Kidney (tissue), 14 donors: Measurements from ENCODE around the gene POLDIP3. TPM values are rescaled to one million over a fixed set of nuclear protein-coding genes. Genes with fewer than 3 reads are reported as not detected.
"Not testable (repeated sequence)": the region's sequence is repeated elsewhere in the genome, so short reads cannot be mapped to it uniquely, and the experiment has no call there.

Source experiments
- DNase-seq, 5 donors: peaks; one replicate each; pipeline ENCODE4 v3.0.0-alpha.2; 2013 to 2020
- FAIRE-seq: peaks from 2 replicates; lab custom pipeline; 2012; peaks lifted over from hg19 to GRCh38; lab: Jason Lieb, UNC
- H3K27ac ChIP-seq, 2 donors: one replicate each; pipeline ENCODE4 v1.7.0; 2013; ENCODE audit warnings: low read depth in 2 of 2, low read length in 2 of 2, inconsistent platforms in 1 of 2
- H3K27me3 ChIP-seq: one replicate; pipeline ENCODE4 v1.7.1; 2013; ENCODE audit warnings: low read length, inconsistent platforms; ENCODE audit not compliant: control insufficient read depth, insufficient read depth
- H3K36me3 ChIP-seq, 3 donors: one replicate each; pipeline versions ENCODE4 v1.7.0 to v1.7.1; 2013; ENCODE audit warnings: low read length in 3 of 3, control low read depth in 1 of 3, inconsistent platforms in 1 of 3; ENCODE audit not compliant: insufficient read depth in 3 of 3, control insufficient read depth in 2 of 3
- H3K4me1 ChIP-seq, 3 donors: one replicate each; pipeline versions ENCODE4 v1.7.0 to v1.7.1; 2013; ENCODE audit warnings: low read length in 3 of 3, inconsistent platforms in 1 of 3, low read depth in 1 of 3; ENCODE audit not compliant: control insufficient read depth in 2 of 3, insufficient read depth in 2 of 3
- H3K4me3 ChIP-seq, 3 donors: one replicate each; pipeline versions ENCODE4 v1.7.0 to v1.8.1; 2013; ENCODE audit warnings: low read length in 3 of 3, control low read depth in 1 of 3, inconsistent platforms in 1 of 3
- H3K9ac ChIP-seq, 3 donors: one replicate each; pipeline versions ENCODE4 v1.7.0 to v1.7.1; 2013; ENCODE audit warnings: low read length in 3 of 3, control low read depth in 1 of 3, inconsistent platforms in 1 of 3
- H3K9me3 ChIP-seq, 3 donors: one replicate each; pipeline versions ENCODE4 v1.7.0 to v1.7.1; 2013; ENCODE audit warnings: low read length in 3 of 3, control low read depth in 1 of 3, inconsistent platforms in 1 of 3; ENCODE audit not compliant: control insufficient read depth in 2 of 3, insufficient read depth in 1 of 3
- CTCF ChIP-seq: IDR thresholded peaks from 3 replicates; pipeline ENCODE4 v1.5.1; 2012; ENCODE audit warnings: mild to moderate bottlenecking, moderate library complexity, borderline replicate concordance; ENCODE audit not compliant: insufficient read depth; ENCODE audit errors: extremely low read depth
- intact Hi-C: fragments of 100-400 bp; cut with DNase I; formaldehyde crosslinking; loops from one replicate; pipeline ENCODE4 v1.11.1; 2022
- polyA plus RNA-seq: library from polyadenylated mRNA; stranded (reverse); fragments of 350-450 nt; fragmentation: Illumina TruSeq; extraction: RNeasy Lipid Tissue Mini Kit (QIAGEN cat#74804); gene quantifications from one replicate; pipeline ENCODE4 v1.2.3, GENCODE V29; 2014; ENCODE audit warnings: low read depth, low replicate concordance; ENCODE audit not compliant: insufficient read depth
- total RNA-seq: library from RNA; stranded (reverse); fragmentation: NEBNext Ultra II Directional; extraction: Animal tissue kit (Norgen Biotek cat#: 25700); gene quantifications from one replicate; pipeline ENCODE4 v1.2.1, GENCODE V29; 2021
- donor health status: control.
- donor health status: control.
- donor health status: control.
- donor health status: control.
- donor health status: control.
- donor health status: DM: yes; HTN: yes; CAD: no.
- donor health status: Normal renal cell carcinoma (clear cell type).

POLDIP3 gene
- total and polyA plus RNA-seq, 2 donors from 2014 or later: 44.1 to 67.9 TPM

- intact Hi-C loops: no loop called here
- no peak for TF ChIP-seq CTCF
- peaks cover 3 to 39% (median 19%) of the 10 kb centered on the region in 3 donors for H3K36me3 ChIP-seq
- H3K27ac ChIP-seq: no peak overlapping the region
- H3K4me3 ChIP-seq: peak overlapping the region; percentile 61 to 70 (median 64)
- H3K9ac ChIP-seq: peak overlapping the region in 2 of 3 donors; percentile 46 to 61
- no peak for FAIRE-seq
- H3K9me3 ChIP-seq: no peaks in the 10 kb centered on the region
- peak; percentile 85 to 94 (median 91) for DNase-seq
- H3K4me1 ChIP-seq: no peaks in the 10 kb centered on the region
- no peaks in the 10 kb centered on the region for H3K27me3 ChIP-seq
These were observed 32.6 kb downstream of the POLDIP3 start for GRCh38 chr22:42581762-42582716.

GRCh38 chr22:42581194-42581761 is 33.4 kb downstream of the POLDIP3 start:
- intact Hi-C loops, FAIRE-seq, H3K27ac ChIP-seq, DNase-seq, H3K4me1 ChIP-seq, H3K9me3 ChIP-seq, H3K27me3 ChIP-seq: not testable (repeated sequence)
- H3K36me3 ChIP-seq: peaks cover 0 to 32% (median 14%) of the 10 kb centered on the region in 3 donors
- H3K9ac ChIP-seq: peak overlapping the region in 2 of 3 donors; percentile 46 to 47
- H3K4me3 ChIP-seq: peak overlapping the region; percentile 61 to 70 (median 64)

DNA sequence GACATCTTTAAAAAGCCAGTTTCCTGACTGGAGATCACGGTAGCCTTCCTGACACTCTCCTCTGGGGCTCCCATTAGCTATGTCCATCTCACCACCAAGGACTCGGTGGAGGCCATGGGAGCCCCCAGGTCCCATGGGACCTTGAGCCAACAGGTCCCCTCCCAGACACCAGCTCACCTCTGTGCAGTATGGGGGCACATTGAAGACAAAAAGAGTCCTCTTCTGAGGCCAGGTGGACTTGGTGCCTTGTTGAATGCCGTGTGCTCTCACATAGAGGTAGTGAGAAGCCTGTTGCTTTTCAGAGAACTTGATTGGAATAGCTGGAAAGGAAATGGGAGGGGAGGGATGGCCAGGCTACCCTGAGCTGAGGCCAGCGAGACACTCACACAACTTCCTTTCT is 34.6 kb downstream of the POLDIP3 start:
- intact Hi-C loops, H3K27ac ChIP-seq, H3K27me3 ChIP-seq, H3K9ac ChIP-seq, H3K9me3 ChIP-seq, FAIRE-seq, H3K4me1 ChIP-seq, H3K4me3 ChIP-seq: not testable (repeated sequence)
- DNase-seq: peak in 1 of 5 donors; percentile 7
- H3K36me3 ChIP-seq: peaks cover 0 to 21% (median 7%) of the 10 kb centered on the region in 3 donors

- Histone ChIP-seq H3K27me3 (no peaks in the 10 kb centered on the region), H3K4me1 (no peaks in the 10 kb centered on the region), H3K36me3 (peaks cover 0 to under 1% (median 0%) of the 10 kb centered on the region in 3 donors), H3K4me3 (no peak overlapping the region), H3K27ac (no peak overlapping the region), H3K9me3 (no peaks in the 10 kb centered on the region), H3K9ac (no peak overlapping the region)
- FAIRE-seq (no peak), DNase-seq (peak in 1 of 5 donors; percentile 54)
- intact Hi-C loops: no loop called here
- no peak for TF ChIP-seq CTCF
These were observed 37.0 kb downstream of the POLDIP3 start for GRCh38 chr22:42577623-42578240.

DNA sequence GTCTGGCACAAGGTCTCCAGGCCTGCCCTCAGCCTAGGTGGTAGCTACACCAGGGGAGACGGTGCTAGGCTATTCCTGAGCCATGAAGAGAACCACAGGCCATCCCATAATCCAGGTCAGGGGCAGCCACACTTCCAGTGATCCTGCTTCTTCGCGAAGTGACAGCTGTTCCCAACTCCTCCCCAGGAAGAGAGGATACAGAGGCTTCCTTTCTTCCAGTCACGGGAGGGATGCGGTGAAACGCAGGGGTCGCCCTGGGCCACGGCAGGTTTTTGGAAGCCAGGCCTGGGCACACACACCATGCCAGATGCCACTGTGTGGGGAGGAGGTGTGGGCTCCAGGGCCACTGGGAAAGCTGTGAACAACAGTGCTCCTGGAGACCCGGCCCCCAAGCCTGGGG is 37.5 kb downstream of the POLDIP3 start:
- H3K9me3 ChIP-seq, H3K4me3 ChIP-seq, H3K27ac ChIP-seq, DNase-seq, H3K4me1 ChIP-seq, H3K36me3 ChIP-seq, H3K27me3 ChIP-seq, H3K9ac ChIP-seq, intact Hi-C loops, FAIRE-seq: not testable (repeated sequence)

GRCh38 chr22:42575996-42576574 is 38.6 kb downstream of the POLDIP3 start:
- H3K9me3 ChIP-seq, H3K36me3 ChIP-seq, H3K4me1 ChIP-seq, FAIRE-seq, H3K9ac ChIP-seq, H3K4me3 ChIP-seq, H3K27ac ChIP-seq, H3K27me3 ChIP-seq, intact Hi-C loops: not testable (repeated sequence)
- DNase-seq: peak in 1 of 5 donors; percentile 8
